Measurements from ENCODE around the gene SEL1L.

The SEL1L gene

DNA sequence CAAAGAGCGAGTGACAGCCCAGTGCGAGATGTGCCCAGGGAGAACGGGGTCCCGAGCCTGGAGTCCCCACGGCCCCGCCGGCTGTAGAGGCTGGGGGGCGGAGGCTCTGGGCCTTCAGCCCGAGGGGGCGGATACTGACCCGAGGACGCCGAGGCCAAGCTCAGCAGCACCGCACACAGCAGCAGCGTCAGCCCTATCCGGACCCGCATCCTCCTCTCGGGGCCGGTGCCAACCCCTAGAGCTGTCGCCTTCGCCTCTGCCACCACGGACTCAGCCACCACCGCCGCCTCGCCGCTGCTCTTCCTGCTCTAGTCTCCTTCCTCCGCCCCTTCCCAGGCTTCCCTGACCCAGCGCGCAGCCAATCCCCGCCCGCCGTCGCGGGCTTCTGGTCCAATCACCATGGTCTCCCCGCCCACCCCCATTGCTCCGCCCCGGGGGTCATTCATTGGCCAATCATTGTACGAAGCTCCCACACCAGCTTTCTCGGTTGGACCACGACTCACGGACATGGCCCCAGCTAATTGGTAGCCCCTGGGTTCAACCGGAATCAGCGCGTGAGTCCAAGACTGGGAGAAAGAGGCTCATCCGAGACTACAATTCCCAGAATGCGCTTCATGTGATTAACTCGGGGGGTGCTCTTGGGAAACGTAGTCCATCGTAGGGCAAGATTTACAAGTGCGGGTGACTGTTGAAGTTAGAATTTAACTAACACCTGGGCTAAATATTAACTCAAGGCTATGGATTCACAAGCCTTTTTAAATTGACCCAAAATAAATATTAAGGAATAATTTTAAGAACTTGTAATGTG is at the start of gene SEL1L:
Gene SEL1L, minus strand, starts transcription at position 318 of the 808 bp plus-strand sequence. Its CDS starts 109 bp downstream, at position 209.
- peak within 1 kb of the TSS; percentile 98 for H3K4me3 ChIP-seq
- TF ChIP-seq, protein P1, sequence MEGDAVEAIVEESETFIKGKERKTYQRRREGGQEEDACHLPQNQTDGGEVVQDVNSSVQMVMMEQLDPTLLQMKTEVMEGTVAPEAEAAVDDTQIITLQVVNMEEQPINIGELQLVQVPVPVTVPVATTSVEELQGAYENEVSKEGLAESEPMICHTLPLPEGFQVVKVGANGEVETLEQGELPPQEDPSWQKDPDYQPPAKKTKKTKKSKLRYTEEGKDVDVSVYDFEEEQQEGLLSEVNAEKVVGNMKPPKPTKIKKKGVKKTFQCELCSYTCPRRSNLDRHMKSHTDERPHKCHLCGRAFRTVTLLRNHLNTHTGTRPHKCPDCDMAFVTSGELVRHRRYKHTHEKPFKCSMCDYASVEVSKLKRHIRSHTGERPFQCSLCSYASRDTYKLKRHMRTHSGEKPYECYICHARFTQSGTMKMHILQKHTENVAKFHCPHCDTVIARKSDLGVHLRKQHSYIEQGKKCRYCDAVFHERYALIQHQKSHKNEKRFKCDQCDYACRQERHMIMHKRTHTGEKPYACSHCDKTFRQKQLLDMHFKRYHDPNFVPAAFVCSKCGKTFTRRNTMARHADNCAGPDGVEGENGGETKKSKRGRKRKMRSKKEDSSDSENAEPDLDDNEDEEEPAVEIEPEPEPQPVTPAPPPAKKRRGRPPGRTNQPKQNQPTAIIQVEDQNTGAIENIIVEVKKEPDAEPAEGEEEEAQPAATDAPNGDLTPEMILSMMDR (IDR thresholded peaks at IDR 0.05): no peak
- H3K27ac ChIP-seq: peak within 1 kb of the TSS; percentile 71 to 85
- DNase-seq (ENCODE audit: low spot score): peak; percentile 100

DNA sequence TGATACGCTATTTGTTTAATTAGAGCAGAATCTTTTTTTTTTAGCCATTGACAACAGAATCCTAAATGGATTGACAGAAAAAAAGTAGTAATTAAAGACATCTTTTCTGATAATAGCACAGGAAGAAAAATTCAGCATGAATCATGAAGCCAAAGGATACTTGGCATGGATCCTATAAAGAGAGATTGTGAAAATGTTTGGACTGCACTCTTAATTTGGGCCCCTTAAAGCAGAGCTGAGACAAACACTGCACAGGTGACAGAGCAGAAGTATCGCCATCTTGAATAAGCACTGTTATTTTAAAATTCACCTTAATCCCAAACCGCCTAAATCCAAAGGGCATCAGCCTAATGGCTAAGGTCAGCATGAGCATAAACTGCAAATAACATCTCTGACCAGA is 48.8 kb upstream of the SEL1L start:
- TF ChIP-seq, protein P1 (IDR thresholded peaks at IDR 0.05): no peak
- no peak for DNase-seq (ENCODE audit: low spot score)
- Histone ChIP-seq H3K27ac (no peak overlapping the region), H3K4me3 (no peak overlapping the region)

DNA sequence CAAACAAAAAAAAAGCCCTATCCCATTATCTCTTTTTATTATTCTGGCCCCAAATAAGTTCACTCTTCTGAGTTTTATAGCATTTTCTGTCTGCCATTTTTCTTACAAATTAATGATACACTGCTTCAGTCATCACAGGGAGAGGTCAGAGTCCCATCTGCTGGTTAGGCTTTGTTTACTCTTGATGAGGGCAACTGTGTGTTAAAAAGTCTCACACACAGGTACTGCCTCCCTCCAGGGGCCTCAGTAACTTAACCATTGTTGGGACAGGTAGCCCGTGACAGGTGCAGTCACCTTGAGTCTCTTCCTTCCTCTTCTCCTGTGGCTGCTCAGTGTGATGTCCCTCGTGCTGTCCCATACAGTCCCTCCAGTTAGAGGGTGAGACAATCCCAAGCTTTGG is 45.5 kb upstream of the SEL1L start:
- H3K4me3 ChIP-seq: no peak overlapping the region
- no peak overlapping the region for H3K27ac ChIP-seq
- TF ChIP-seq, protein P1 (IDR thresholded peaks at IDR 0.05): no peak
- no peak for DNase-seq (ENCODE audit: low spot score)

DNA sequence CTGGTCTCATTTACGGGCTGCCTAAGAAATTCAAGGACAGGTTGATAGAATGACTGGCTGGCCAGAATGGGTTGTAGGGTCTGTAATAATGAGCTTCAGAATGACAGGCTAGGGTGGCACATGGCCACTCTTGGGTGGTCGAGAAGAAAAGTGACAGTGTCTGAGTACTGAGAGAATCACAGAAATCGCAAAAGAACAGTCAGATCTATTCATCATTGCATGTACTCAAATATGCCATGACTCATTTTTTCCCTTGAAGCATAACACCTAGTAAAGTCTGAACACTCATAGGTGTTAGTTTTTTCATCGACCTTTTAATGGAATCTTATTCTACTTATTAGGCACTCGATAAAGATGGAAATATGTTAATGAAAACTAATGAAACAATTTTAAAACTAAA is 37.8 kb upstream of the SEL1L start:
- no peak for DNase-seq (ENCODE audit: low spot score)
- H3K27ac ChIP-seq: no peak overlapping the region
- TF ChIP-seq, protein P1 (IDR thresholded peaks at IDR 0.05): no peak
- H3K4me3 ChIP-seq: no peak overlapping the region

DNA sequence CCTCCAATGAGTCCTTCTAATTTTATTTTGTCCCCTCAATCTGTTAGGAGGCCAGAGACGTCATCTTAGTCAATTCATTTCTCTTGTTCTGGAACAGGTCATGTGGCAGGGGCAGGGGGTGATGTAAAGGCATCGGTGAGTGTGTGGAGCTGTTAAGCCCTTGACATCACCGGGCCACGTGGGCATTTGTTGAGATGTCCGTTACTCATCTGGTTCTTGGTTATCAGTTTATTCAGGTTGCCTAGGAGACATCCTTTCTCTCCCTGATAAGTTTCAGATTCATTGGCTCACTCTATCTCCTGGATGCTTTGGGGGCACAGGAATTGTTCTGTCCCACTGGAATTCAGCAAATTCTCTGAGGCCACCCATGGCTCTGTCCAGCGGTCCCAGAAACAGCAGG is 33.6 kb upstream of the SEL1L start:
- Histone ChIP-seq H3K27ac (no peak overlapping the region), H3K4me3 (no peak overlapping the region)
- DNase-seq (ENCODE audit: low spot score): no peak
- TF ChIP-seq, protein P1 (IDR thresholded peaks at IDR 0.05): no peak

DNA sequence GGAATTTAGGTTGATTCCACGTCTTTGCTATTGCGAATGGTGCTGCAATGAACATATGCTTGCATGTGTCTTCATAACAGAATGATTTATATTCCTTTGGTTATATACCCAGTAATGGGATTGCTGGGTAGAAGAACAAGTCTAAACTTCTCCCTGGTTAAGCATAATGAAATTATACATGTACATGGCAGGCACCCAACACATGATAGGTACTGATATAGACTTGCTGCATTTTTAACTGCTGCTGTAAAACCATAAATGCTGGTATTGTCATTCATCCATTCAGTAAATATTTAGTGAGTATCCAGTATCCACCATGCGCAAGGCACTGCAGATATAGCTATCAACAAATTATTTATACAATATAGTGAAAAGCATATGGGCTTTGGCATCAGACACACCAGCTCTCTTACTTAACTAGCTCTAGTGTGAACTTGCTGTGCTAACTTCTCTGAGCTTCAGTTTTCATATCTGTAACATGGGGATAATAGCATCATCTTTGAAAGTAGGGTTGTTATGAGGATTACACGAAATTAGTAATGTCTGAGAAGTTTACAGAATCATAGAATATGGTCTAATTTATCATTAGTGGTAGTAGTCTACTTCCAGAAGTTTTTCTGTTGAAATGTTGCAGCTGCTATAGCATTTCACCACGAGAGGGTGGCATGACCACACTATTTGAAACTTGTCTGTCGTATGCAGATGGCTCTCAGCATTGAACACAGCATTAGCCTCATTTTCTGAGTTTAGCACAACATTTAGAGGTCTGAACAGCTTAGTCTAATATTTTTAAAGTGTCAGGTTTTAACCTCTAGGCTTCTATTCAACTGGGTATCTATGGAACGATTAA is 32.0 kb upstream of the SEL1L start:
- no peak for DNase-seq (ENCODE audit: low spot score)

More for the DNA sequence above, 32.0 kb upstream of the SEL1L start:
- TF ChIP-seq, protein P1 (IDR thresholded peaks at IDR 0.05): peak; percentile 33
- no peak overlapping the region for H3K4me3 ChIP-seq
- no peak overlapping the region for H3K27ac ChIP-seq

All from coronary artery (tissue), 2 donors.